C4-2B (cell line): ENCODE measurements around the gene RAB44.

Source experiments
- CTCF ChIP-seq: fragments of 450-650 bp; conservative IDR thresholded peaks from 2 replicates; pipeline ENCODE4 v1.5.1; 2017; ENCODE audit warnings: mild to moderate bottlenecking
- ZFX ChIP-seq: fragments of 450-650 bp; IDR thresholded peaks from 2 replicates; pipeline ENCODE4 v1.6.1; 2017

DNA sequence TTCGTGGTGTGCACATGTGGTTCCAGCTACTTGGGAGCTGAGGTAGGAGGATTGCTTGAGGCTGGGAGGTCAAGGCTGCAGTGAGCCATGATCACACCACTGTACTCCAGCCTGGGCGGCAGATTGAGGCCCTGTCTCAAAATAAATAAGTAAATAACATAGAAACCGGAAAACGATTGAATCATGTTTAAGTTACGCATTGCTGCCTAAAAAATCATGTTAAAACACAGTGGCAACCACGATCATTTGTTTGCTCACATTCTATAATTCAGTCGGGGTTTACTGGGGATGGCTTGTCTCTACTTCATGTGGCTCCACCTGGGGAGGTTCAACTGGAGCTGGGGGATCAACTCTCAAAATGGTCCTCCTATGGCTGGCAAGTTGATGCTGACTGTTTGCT lies 27.4 kb upstream of the RAB44 start:
- TF ChIP-seq CTCF (no peak), ZFX (no peak)
